ENCODE results near the gene LPA. TPM values are rescaled to one million over a fixed set of nuclear protein-coding genes. Genes with fewer than 3 reads are reported as not detected.
"Not testable (repeated sequence)": the region's sequence is repeated elsewhere in the genome, so short reads cannot be mapped to it uniquely, and the experiment has no call there.

LPA gene
- total RNA-seq, 1 donor from 2014 or later = 1.3 TPM

- no peaks in the 10 kb centered on the region for H3K36me3 Mint-ChIP-seq
- H3K4me1 Mint-ChIP-seq = no peaks in the 10 kb centered on the region
- H3K27ac Mint-ChIP-seq = no peak overlapping the region
- no peak for TF ChIP-seq CTCF (IDR thresholded peaks at IDR 0.05; ENCODE audit: unreplicated experiment)
- H3K27me3 Mint-ChIP-seq (ENCODE audit: low read depth) = peaks cover 5% of the 10 kb centered on the region
- peaks cover 16% of the 10 kb centered on the region for H3K9me3 Mint-ChIP-seq
- no peak overlapping the region for H3K4me3 Mint-ChIP-seq
- no peak for DNase-seq (ENCODE audit: low spot score in 2 of 2, unreplicated experiment in 2 of 2)
These were observed 1.6 kb downstream of the LPA start for GRCh38 chr6:160662429-160662828.

GRCh38 chr6:160661216-160661615, 2.9 kb downstream of the LPA start:
- Mint-ChIP-seq H3K9me3 (peaks cover 24% of the 10 kb centered on the region), H3K4me1 (no peaks in the 10 kb centered on the region), H3K4me3 (no peak overlapping the region), H3K27ac (no peak overlapping the region), H3K36me3 (no peaks in the 10 kb centered on the region), H3K27me3 (ENCODE audit: low read depth) (peaks cover 3% of the 10 kb centered on the region)
- TF ChIP-seq CTCF (IDR thresholded peaks at IDR 0.05; ENCODE audit: unreplicated experiment) = no peak
- DNase-seq (ENCODE audit: low spot score in 2 of 2, unreplicated experiment in 2 of 2) = no peak

- Mint-ChIP-seq H3K9me3 (peaks cover 30% of the 10 kb centered on the region), H3K4me1 (no peaks in the 10 kb centered on the region), H3K36me3 (no peaks in the 10 kb centered on the region), H3K27ac (no peak overlapping the region), H3K27me3 (ENCODE audit: low read depth) (no peaks in the 10 kb centered on the region), H3K4me3 (no peak overlapping the region)
- no peak for DNase-seq (ENCODE audit: low spot score in 2 of 2, unreplicated experiment in 2 of 2)
- no peak for TF ChIP-seq CTCF (IDR thresholded peaks at IDR 0.05; ENCODE audit: unreplicated experiment)
These were observed 4.5 kb downstream of the LPA start for GRCh38 chr6:160659562-160659961.

GRCh38 chr6:160634706-160635105, 29.4 kb downstream of the LPA start:
- no peak for TF ChIP-seq CTCF (IDR thresholded peaks at IDR 0.05; ENCODE audit: unreplicated experiment)
- H3K36me3 Mint-ChIP-seq = no peaks in the 10 kb centered on the region
- no peak overlapping the region for H3K27ac Mint-ChIP-seq

GRCh38 chr6:160595838-160596832, 67.9 kb downstream of the LPA start:
- H3K9me3 Mint-ChIP-seq = peaks cover 93% of the 10 kb centered on the region
- H3K36me3 Mint-ChIP-seq = no peaks in the 10 kb centered on the region
- no peak for TF ChIP-seq CTCF (IDR thresholded peaks at IDR 0.05; ENCODE audit: unreplicated experiment)
- H3K4me3 Mint-ChIP-seq = no peak overlapping the region
- H3K27ac Mint-ChIP-seq = no peak overlapping the region
- DNase-seq (ENCODE audit: low spot score in 2 of 2, unreplicated experiment in 2 of 2) = no peak
- no peaks in the 10 kb centered on the region for H3K4me1 Mint-ChIP-seq
- H3K27me3 Mint-ChIP-seq (ENCODE audit: low read depth) = no peaks in the 10 kb centered on the region

More at GRCh38 chr6:160634706-160635105, 29.4 kb downstream of the LPA start:
- Mint-ChIP-seq H3K9me3 (no peaks in the 10 kb centered on the region), H3K27me3 (ENCODE audit: low read depth) (no peaks in the 10 kb centered on the region), H3K4me3 (no peak overlapping the region), H3K4me1 (no peaks in the 10 kb centered on the region)
- DNase-seq (ENCODE audit: low spot score in 2 of 2, unreplicated experiment in 2 of 2) = no peak

GRCh38 chr6:160595297-160595696, 68.8 kb downstream of the LPA start:
- not testable (repeated sequence) for H3K4me3 Mint-ChIP-seq; H3K27me3 Mint-ChIP-seq (ENCODE audit: low read depth); H3K27ac Mint-ChIP-seq; DNase-seq (ENCODE audit: low spot score in 2 of 2, unreplicated experiment in 2 of 2); H3K4me1 Mint-ChIP-seq; H3K36me3 Mint-ChIP-seq
- H3K9me3 Mint-ChIP-seq = peaks cover 93% of the 10 kb centered on the region
